ENCODE measurements around the gene DOCK2.

Gene DOCK2

GRCh38 chr5:170109059-170110031, 472.3 kb downstream of the DOCK2 start:
- no peak for DNase-seq

DNA sequence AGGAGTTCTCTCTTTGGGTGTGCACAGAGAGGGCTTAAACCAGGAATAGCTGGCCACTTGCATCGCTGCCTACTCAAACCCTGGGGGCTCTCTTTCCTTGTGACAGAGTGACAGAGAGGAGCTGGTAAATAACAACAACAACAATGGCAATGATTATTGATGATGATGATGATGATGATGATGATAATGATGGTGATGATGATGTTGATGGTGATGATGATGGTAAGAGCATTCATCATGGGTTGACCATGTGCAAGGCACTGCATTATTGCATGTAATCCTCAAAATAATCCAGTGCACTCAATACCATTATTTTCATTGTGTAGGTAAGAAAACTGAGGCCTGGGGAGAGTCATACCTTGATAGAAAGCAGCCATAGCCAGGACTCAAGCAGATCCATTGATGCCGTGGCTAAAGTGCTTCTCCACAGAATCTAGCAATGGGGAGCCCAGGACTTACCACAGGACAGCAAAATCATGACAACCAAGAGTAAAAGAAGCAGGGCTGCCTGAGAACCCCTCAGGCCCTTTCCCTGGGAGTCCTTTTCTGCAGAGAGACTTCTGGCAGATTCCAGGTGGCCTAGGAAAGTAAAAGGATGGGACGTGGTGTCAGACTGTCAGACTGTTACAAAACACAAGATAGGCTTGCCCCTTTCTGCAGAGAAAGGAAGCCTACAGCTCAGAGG, 473.5 kb downstream of the DOCK2 start:
- DNase-seq = no peak

GRCh38 chr5:170111088-170111785, 474.2 kb downstream of the DOCK2 start:
- no peak for DNase-seq

GRCh38 chr5:170112876-170113521, 475.9 kb downstream of the DOCK2 start:
- DNase-seq = no peak

DNA sequence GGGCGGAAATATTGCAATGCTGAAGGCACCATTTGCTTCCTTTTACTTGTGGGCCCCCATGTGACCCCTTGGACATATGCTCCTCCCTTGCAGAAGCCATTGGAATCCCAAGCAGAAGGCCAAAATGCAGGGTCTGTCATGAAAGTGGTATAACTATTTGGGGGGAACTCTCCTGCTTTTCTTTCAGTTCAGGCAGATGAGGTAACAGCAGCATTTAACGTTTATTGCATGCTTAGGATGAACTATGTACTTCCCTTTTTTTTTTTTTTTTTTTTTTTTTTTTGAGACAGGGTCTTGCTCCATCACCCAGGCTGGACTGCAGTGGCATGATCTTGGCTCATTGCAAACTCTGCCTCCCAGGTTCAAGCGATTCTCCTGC, 476.4 kb downstream of the DOCK2 start:
- DNase-seq = no peak

DNA sequence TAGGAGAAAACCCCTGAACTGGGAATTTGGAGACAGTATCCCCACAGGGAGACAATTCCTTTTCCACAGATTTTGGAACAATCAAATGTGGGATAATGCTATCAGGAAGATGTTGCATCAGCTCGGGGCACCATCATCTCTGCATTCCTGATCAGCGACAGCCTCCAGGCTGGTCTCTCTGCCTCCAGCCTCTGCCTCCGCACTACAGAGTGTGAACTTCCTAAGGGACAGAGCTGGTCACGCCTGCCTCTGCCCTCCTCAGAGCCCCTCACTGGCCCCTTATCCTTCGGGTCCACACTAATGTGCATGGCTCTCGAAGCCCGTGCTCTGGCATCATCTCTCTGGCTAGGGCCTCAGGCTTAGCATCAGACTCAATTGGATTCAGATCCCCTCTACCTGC, 477.2 kb downstream of the DOCK2 start:
- DNase-seq = no peak

DNA sequence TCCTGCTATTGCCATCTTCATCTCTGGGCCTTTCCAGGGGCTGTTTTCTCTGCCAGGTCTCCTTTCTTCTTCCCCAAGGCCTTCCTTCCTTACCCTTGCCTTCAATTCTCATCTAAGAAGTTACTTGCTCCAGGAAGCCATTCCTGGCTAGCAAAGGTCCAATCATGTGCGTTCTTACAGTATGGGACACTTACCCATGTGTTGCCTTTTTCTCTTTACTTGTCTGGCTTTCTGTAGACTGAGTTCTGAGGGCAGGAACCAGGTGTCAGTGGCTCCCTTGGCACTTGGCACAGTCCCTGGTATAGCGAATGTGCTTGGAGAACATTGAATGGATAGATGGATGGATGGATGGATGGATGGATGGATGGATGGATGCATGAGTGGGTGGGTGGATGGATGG, 478.9 kb downstream of the DOCK2 start:
- no peak for DNase-seq

- no peak for DNase-seq
Measured at GRCh38 chr5:170117736-170118135, 480.7 kb downstream of the DOCK2 start.

DNA sequence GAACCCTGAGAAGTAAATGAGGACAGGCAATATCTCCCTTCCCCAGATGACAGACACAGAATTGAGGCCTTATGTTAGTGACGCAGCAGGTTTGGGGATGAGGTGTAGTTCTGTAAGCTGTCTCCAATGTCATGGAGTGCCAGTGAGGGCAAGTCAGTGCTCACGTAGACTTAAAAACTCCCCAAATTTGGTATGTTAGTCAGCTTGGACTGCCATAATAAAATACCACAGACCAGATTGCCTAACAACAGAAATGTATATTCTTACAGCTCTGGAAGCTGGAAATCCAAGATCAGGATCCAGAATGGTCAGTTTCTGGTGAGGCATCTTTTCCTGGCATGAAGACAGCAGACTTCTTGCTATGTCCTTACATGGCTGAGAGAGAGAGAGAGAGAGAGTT, 483.5 kb downstream of the DOCK2 start:
- DNase-seq = no peak

- no peak for DNase-seq
Measured at GRCh38 chr5:170121321-170121720, 484.2 kb downstream of the DOCK2 start.

GRCh38 chr5:170126061-170126460, 489.0 kb downstream of the DOCK2 start:
- no peak for DNase-seq

GRCh38 chr5:170126626-170127025, 489.6 kb downstream of the DOCK2 start:
- no peak for DNase-seq

DNA sequence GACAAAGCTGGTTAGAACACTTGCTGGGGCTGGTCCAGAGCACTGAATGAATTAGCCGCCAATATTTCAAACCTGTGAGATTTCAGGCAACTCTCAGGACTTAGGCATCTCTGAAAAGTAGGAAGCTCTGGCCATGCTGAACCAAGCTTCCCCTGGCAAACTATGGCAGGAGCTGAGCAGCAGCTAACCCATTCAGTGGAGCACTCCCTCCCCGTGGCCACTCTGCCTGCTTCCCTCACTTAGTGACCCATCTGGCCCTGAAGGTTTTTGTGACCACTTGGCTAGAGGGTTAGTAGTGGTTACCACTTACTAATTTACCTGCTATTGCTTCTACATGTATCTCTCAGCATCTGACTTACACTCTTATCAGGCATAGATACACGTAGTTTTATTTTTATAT, 494.2 kb downstream of the DOCK2 start:
- DNase-seq = no peak

- peak; percentile 30 for DNase-seq
Measured at GRCh38 chr5:170132269-170132975, 495.3 kb downstream of the DOCK2 start.

Measured in NCI-H2171 (cell line).